Measurements from ENCODE around the gene SH2D3A. TPM values are rescaled to one million over a fixed set of nuclear protein-coding genes. Genes with fewer than 3 reads are reported as not detected.

The SH2D3A gene
- total RNA-seq, 1 experiment from 2014 or later, result 75.7 TPM

DNA sequence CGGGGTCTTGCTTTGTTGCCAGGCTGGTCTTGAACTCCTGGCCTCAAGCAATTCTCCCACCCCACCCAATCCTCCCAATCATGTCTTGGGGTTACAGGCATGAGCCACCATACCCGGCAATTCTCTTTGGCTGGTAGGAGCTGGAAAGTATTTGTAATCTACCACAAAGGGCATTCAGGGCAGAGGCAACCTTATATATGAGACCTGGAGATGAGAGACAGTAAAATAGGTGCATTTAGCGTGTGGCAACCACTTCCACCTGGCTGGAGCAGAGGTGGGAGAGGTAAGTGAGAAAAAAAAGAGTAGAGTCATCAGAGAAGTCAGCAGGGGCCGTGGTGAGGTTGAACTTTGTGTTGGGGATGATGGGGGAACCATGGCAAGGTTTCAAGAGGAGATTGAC, 42.0 kb upstream of the SH2D3A start:
- CTCF ChIA-PET, result no interaction called here
- RAD21 ChIA-PET (ENCODE audit: low non-redundant PET in 1 of 2, low total read pairs in 2 of 2, uncharacterized antibody in 2 of 2, unreplicated experiment in 2 of 2), result no interaction called here
- TF ChIP-seq, protein P1, sequence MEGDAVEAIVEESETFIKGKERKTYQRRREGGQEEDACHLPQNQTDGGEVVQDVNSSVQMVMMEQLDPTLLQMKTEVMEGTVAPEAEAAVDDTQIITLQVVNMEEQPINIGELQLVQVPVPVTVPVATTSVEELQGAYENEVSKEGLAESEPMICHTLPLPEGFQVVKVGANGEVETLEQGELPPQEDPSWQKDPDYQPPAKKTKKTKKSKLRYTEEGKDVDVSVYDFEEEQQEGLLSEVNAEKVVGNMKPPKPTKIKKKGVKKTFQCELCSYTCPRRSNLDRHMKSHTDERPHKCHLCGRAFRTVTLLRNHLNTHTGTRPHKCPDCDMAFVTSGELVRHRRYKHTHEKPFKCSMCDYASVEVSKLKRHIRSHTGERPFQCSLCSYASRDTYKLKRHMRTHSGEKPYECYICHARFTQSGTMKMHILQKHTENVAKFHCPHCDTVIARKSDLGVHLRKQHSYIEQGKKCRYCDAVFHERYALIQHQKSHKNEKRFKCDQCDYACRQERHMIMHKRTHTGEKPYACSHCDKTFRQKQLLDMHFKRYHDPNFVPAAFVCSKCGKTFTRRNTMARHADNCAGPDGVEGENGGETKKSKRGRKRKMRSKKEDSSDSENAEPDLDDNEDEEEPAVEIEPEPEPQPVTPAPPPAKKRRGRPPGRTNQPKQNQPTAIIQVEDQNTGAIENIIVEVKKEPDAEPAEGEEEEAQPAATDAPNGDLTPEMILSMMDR (IDR thresholded peaks at IDR 0.05 in 2 of 3, conservative IDR thresholded peaks at IDR 0.05 in 1 of 3; ENCODE audit: borderline replicate concordance in 1 of 3, insufficient read depth in 1 of 3, low read depth in 2 of 3, low read length in 2 of 3), result no peak
- no peak for TF ChIP-seq ELF1 (IDR thresholded peaks at IDR 0.05; ENCODE audit: borderline replicate concordance, low read depth)
- no peak for TF ChIP-seq ZNF274 (IDR thresholded peaks at IDR 0.05; ENCODE audit: low read depth, low read length)
- TF ChIP-seq, protein P2, sequence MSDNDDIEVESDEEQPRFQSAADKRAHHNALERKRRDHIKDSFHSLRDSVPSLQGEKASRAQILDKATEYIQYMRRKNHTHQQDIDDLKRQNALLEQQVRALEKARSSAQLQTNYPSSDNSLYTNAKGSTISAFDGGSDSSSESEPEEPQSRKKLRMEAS (IDR thresholded peaks at IDR 0.05), result no peak
- no peak for TF ChIP-seq TCF7L2 (IDR thresholded peaks at IDR 0.05; ENCODE audit: borderline replicate concordance, extremely low read depth, insufficient read depth, insufficient read length)
- TF ChIP-seq RAD21 (IDR thresholded peaks at IDR 0.05; ENCODE audit: low read depth), result no peak
- TF ChIP-seq CBX3 (IDR thresholded peaks at IDR 0.05; ENCODE audit: low read depth), result no peak
- no peak for TF ChIP-seq SP1 (IDR thresholded peaks at IDR 0.05; ENCODE audit: low read depth)
- TF ChIP-seq YY1 (IDR thresholded peaks at IDR 0.05; ENCODE audit: extremely low read depth, insufficient replicate concordance, low read depth, low read length), result no peak
- TF ChIP-seq EGR1 (IDR thresholded peaks at IDR 0.05; ENCODE audit: low read depth), result no peak
- TF ChIP-seq ZFX (IDR thresholded peaks at IDR 0.05), result no peak
- no peak for TF ChIP-seq EZH2phosphoT487 (IDR thresholded peaks at IDR 0.05; ENCODE audit: borderline replicate concordance)
- H3K4me3 ChIP-seq (replicated peaks in 1 of 2; ENCODE audit: low read depth in 1 of 2, low read length in 2 of 2), result no peak overlapping the region
- no peaks in the 10 kb centered on the region for H3K27me3 ChIP-seq (ENCODE audit: insufficient read depth, low read length)
- intact Hi-C loops (cut with micrococcal nuclease), result no loop called here
- POLR2A ChIA-PET, result interaction anchor here (1.3 kb wide), 1 partner anchor 8 kb away, joined by 4 read pairs; no protein-coding TSS in a partner anchor
- no peaks in the 10 kb centered on the region for H4K20me1 ChIP-seq (ENCODE audit: insufficient read depth)
- no peak overlapping the region for H3K4me2 ChIP-seq (ENCODE audit: low read length)
- peaks cover 0 to 3% of the 10 kb centered on the region in 2 experiments; a peak in 1 of 4 replicates for H3K9me3 ChIP-seq (ENCODE audit: control insufficient read depth in 1 of 2, insufficient read depth in 1 of 2, low read depth in 1 of 2, low read length in 2 of 2)
- no peak overlapping the region for H2AFZ ChIP-seq (ENCODE audit: low read depth, low read length, poor library complexity, severe bottlenecking)
- H3K9me2 ChIP-seq (ENCODE audit: insufficient read depth), result no peaks in the 10 kb centered on the region
- H3K4me1 ChIP-seq (ENCODE audit: control insufficient read depth in 1 of 2, insufficient read depth in 2 of 2, low read length in 2 of 2), result peaks cover 6 to 9% of the 10 kb centered on the region in 2 experiments; a peak in 3 of 4 replicates
- no peaks in the 10 kb centered on the region for H3K79me2 ChIP-seq (ENCODE audit: insufficient read depth, low read length)
- DNase-seq (ENCODE audit: low read depth, low spot score), result no peak
- no TSS peak for BruUV-seq (replicated peaks)
- ATAC-seq, result no peak
- H3K27ac ChIP-seq (ENCODE audit: low read depth, low read length), result no peak overlapping the region
- H3K36me3 ChIP-seq (ENCODE audit: control insufficient read depth in 1 of 2, insufficient read depth in 2 of 2, low read length in 2 of 2), result no peaks in the 10 kb centered on the region
- H3K9ac ChIP-seq (ENCODE audit: low read length), result no peak overlapping the region

All from HCT116 (cell line).